Esophagus muscularis mucosa (tissue), 3 donors: ENCODE data around the gene KCNAB2.
"Not testable (repeated sequence)": the region's sequence is repeated elsewhere in the genome, so short reads cannot be mapped to it uniquely, and the experiment has no call there.

ENCODE experiments used
- CTCF ChIP-seq, 3 experiments: fragments of 200-600 bp in 2 of 3; fragments of 450-650 bp in 1 of 3; sonication (generic) in 2 of 3; IDR thresholded peaks; one replicate each; pipeline ENCODE4 v1.5.1; 2017 to 2019; ENCODE audit warnings: antibody characterized with exemption in 3 of 3, mild to moderate bottlenecking in 2 of 3, moderate library complexity in 1 of 3
- POLR2A ChIP-seq: fragments of 450-650 bp; IDR thresholded peaks from one replicate; pipeline ENCODE4 v1.6.1; 2017; ENCODE audit warnings: antibody characterized with exemption, moderate library complexity, mild to moderate bottlenecking, low read depth

GRCh38 chr1:6063532-6064053, 17.9 kb downstream of the KCNAB2 start:
- not testable (repeated sequence) for TF ChIP-seq CTCF (IDR thresholded peaks at IDR 0.05); POLR2A
